A673 (cell line): ENCODE measurements around the gene RAB23. TPM values are rescaled to one million over a fixed set of nuclear protein-coding genes. Genes with fewer than 3 reads are reported as not detected.

Experiments
- BruUV-seq: library from RNA; stranded (reverse); fragments of 400-500 nt; replicated peaks from 2 replicates; lab custom pipeline; 2021; lab: Mats Ljungman, UMichigan
- CTCF ChIA-PET: fragments of 300-600 bp; sonication (Branson Sonifier 250); formaldehyde crosslinking; loops from one replicate; lab custom pipeline; 2022; ENCODE audit warnings: antibody characterized with exemption; lab: Charles Lee
- POLR2A ChIA-PET: fragments of 300-600 bp; sonication (Branson Sonifier 250); formaldehyde crosslinking; loops from one replicate; lab custom pipeline; 2022; ENCODE audit warnings: antibody characterized with exemption; ENCODE audit not compliant: low non-redundant PET; lab: Charles Lee
- DNase-seq: peaks from one replicate; pipeline ENCODE4 v3.0.0-alpha.2; 2015; ENCODE audit warnings: low spot score
- H3K27ac ChIP-seq: fragments of 200-600 bp; sonication (generic); 2 replicates; pipeline ENCODE4 v1.5.1; 2016; ENCODE audit warnings: mixed run types, low read depth, mild to moderate bottlenecking, mixed read lengths, antibody characterized with exemption, low read length; ENCODE audit not compliant: poor library complexity, severe bottlenecking
- H3K27me3 ChIP-seq: fragments of 200-600 bp; sonication (generic); replicated peaks from 2 replicates; pipeline ENCODE4 v1.6.1; 2017; ENCODE audit warnings: mixed run types, low read depth, mild to moderate bottlenecking, mixed read lengths, antibody characterized with exemption, low read length; ENCODE audit not compliant: insufficient read depth, poor library complexity
- H3K36me3 ChIP-seq: fragments of 200-600 bp; sonication (generic); 2 replicates; pipeline ENCODE4 v1.6.1; 2016; ENCODE audit warnings: mixed run types, mild to moderate bottlenecking, mixed read lengths, antibody characterized with exemption, low read length; ENCODE audit not compliant: insufficient read depth, poor library complexity, severe bottlenecking
- H3K4me1 ChIP-seq: fragments of 200-600 bp; sonication (generic); 2 replicates; pipeline ENCODE4 v1.6.1; 2017; ENCODE audit warnings: mixed run types, mild to moderate bottlenecking, mixed read lengths, antibody characterized with exemption, low read length; ENCODE audit not compliant: insufficient read depth, poor library complexity, severe bottlenecking
- H3K4me3 ChIP-seq: fragments of 200-600 bp; sonication (generic); 2 replicates; pipeline ENCODE4 v1.5.1; 2016; ENCODE audit warnings: low read depth, mixed run types, mild to moderate bottlenecking, mixed read lengths, low read length; ENCODE audit not compliant: poor library complexity, severe bottlenecking
- H3K9me3 ChIP-seq: fragments of 200-600 bp; sonication (generic); 2 replicates; pipeline ENCODE4 v1.6.1; 2016; ENCODE audit warnings: mixed run types, low read depth, mild to moderate bottlenecking, mixed read lengths, antibody characterized with exemption, low read length; ENCODE audit not compliant: poor library complexity, severe bottlenecking
- EZH2 ChIP-seq: fragments of 200-600 bp; sonication (generic); IDR thresholded peaks from 2 replicates; pipeline ENCODE4 v1.6.1; 2017; ENCODE audit warnings: borderline replicate concordance, low read depth, mild to moderate bottlenecking, mixed read lengths, antibody characterized with exemption, low read length; ENCODE audit not compliant: poor library complexity, severe bottlenecking
- intact Hi-C: fragments of 100-400 bp; cut with micrococcal nuclease; formaldehyde crosslinking; loops from one replicate; pipeline ENCODE4 v1.10.0; 2022; ENCODE audit not compliant: unreplicated experiment
- total RNA-seq: library from RNA; stranded (reverse); gene quantifications from 2 replicates; pipeline ENCODE4 v1.2.3, GENCODE V29; 2021
- TF ChIP-seq, protein P1 (sequence below): fragments of 300-800, 200-600 bp; sonication (generic); conservative IDR thresholded peaks from 2 replicates; pipeline ENCODE4 v1.5.1; 2017; ENCODE audit warnings: low read depth, mild to moderate bottlenecking, antibody characterized with exemption, low read length, moderate library complexity, mixed read lengths

Gene RAB23
- total RNA-seq, 1 experiment from 2014 or later: 17.8 TPM

- intact Hi-C loops: no loop called here
- Histone ChIP-seq H3K27me3 (no peaks in the 10 kb centered on the region), H3K36me3 (peaks cover 4% of the 10 kb centered on the region), H3K4me3 (peak overlapping the region; percentile 97), H3K27ac (peak overlapping the region; percentile 88), H3K4me1 (peaks cover 5% of the 10 kb centered on the region), H3K9me3 (peaks cover 9% of the 10 kb centered on the region)
- peak; percentile 69 for DNase-seq
- TF ChIP-seq, protein P1, sequence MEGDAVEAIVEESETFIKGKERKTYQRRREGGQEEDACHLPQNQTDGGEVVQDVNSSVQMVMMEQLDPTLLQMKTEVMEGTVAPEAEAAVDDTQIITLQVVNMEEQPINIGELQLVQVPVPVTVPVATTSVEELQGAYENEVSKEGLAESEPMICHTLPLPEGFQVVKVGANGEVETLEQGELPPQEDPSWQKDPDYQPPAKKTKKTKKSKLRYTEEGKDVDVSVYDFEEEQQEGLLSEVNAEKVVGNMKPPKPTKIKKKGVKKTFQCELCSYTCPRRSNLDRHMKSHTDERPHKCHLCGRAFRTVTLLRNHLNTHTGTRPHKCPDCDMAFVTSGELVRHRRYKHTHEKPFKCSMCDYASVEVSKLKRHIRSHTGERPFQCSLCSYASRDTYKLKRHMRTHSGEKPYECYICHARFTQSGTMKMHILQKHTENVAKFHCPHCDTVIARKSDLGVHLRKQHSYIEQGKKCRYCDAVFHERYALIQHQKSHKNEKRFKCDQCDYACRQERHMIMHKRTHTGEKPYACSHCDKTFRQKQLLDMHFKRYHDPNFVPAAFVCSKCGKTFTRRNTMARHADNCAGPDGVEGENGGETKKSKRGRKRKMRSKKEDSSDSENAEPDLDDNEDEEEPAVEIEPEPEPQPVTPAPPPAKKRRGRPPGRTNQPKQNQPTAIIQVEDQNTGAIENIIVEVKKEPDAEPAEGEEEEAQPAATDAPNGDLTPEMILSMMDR: peak; percentile 26; the same call in 1 of the 2 replicates
- TF ChIP-seq EZH2: no peak
- ChIA-PET CTCF (no interaction called here), POLR2A (no interaction called here)
- BruUV-seq: no TSS peak
Measured at GRCh38 chr6:57221191-57221935, 744 bp downstream of the RAB23 start.

- Histone ChIP-seq H3K4me3 (no peak overlapping the region), H3K27ac (no peak overlapping the region), H3K36me3 (peaks cover 4% of the 10 kb centered on the region), H3K9me3 (peaks cover 14% of the 10 kb centered on the region), H3K4me1 (no peaks in the 10 kb centered on the region), H3K27me3 (no peaks in the 10 kb centered on the region)
- TF ChIP-seq, protein P1: no peak
- no peak for TF ChIP-seq EZH2
- BruUV-seq: no TSS peak
- CTCF ChIA-PET: no interaction called here
- intact Hi-C loops: no loop called here
- no peak for DNase-seq
- POLR2A ChIA-PET: no interaction called here
Measured at GRCh38 chr6:57220083-57220703, 1.9 kb downstream of the RAB23 start.

- Histone ChIP-seq H3K27me3 (no peaks in the 10 kb centered on the region), H3K9me3 (peaks cover 20% of the 10 kb centered on the region), H3K27ac (no peak overlapping the region), H3K4me1 (no peaks in the 10 kb centered on the region), H3K36me3 (peaks cover 4% of the 10 kb centered on the region), H3K4me3 (no peak overlapping the region)
- TF ChIP-seq, protein P1: no peak
- TF ChIP-seq EZH2: no peak
- POLR2A ChIA-PET: no interaction called here
- DNase-seq: no peak
- CTCF ChIA-PET: interaction anchor here (0.6 kb wide), 1 partner anchor 313 kb away, joined by 4 read pairs; no protein-coding TSS in a partner anchor
- BruUV-seq: no TSS peak
- intact Hi-C loops: no loop called here
Measured at GRCh38 chr6:57217270-57217669, 4.8 kb downstream of the RAB23 start.
